ENCODE measurements around the gene TCF3. TPM values are rescaled to one million over a fixed set of nuclear protein-coding genes. Genes with fewer than 3 reads are reported as not detected.

The TCF3 gene
- total and polyA plus RNA-seq, 2 of the 8 experiments (the other 6 are each of a cell fraction or from before 2014, with no cell fraction given) = 241 to 348 TPM

- Histone ChIP-seq H4K8ac (ENCODE audit: extremely low read depth, insufficient read depth, low read length) (no peak overlapping the region), H2BK15ac (ENCODE audit: low read length) (no peak overlapping the region), H3K27me3 (replicated peaks in 1 of 4; ENCODE audit: control insufficient read depth in 3 of 4, extremely low read depth in 1 of 4, insufficient read depth in 3 of 4, low read length in 3 of 4) (no peaks in the 10 kb centered on the region), H4K5ac (ENCODE audit: insufficient read length, low read depth, low read length) (no peak overlapping the region), H3K23me2 (ENCODE audit: low read depth, low read length) (no peaks in the 10 kb centered on the region), H3K18ac (ENCODE audit: extremely low read depth, low read length) (no peak overlapping the region; the same call in 1 of the 2 replicates), H4K20me1 (replicated peaks in 1 of 2; ENCODE audit: control insufficient read depth in 1 of 2, insufficient read depth in 2 of 2, low read length in 2 of 2) (peaks cover 19 to 28% of the 10 kb centered on the region in 2 experiments), H2BK12ac (ENCODE audit: low read depth, low read length) (no peak overlapping the region), H3K79me1 (ENCODE audit: low read depth, low read length) (peaks cover 3% of the 10 kb centered on the region; the same call in 1 of the 2 replicates), H2AFZ (ENCODE audit: low read length) (no peak overlapping the region), H2AK5ac (ENCODE audit: low read depth, low read length) (no peak overlapping the region), H3K9me3 (ENCODE audit: insufficient read depth in 2 of 2, low read depth in 1 of 2, low read length in 1 of 2) (no peaks in the 10 kb centered on the region), H3K4me3 (ENCODE audit: extremely low read depth in 1 of 4, insufficient read depth in 2 of 4, low read depth in 3 of 4, low read length in 4 of 4) (no peak overlapping the region), H3K36me3 (ENCODE audit: control insufficient read depth in 2 of 4, insufficient read depth in 4 of 4, low read length in 3 of 4) (peaks cover 19 to 78% (median 58%) of the 10 kb centered on the region in 4 experiments), H2BK20ac (ENCODE audit: low read length) (no peak overlapping the region), H3K79me2 (ENCODE audit: control insufficient read depth in 1 of 2, insufficient read depth in 2 of 2, low read length in 2 of 2) (peaks cover 0 to 4% of the 10 kb centered on the region in 2 experiments; a peak in 1 of 4 replicates), H4K91ac (replicated peaks; ENCODE audit: insufficient read length, low read length) (no peak overlapping the region), H3K23ac (ENCODE audit: insufficient read length) (no peak overlapping the region), H3K4me2 (ENCODE audit: insufficient read depth in 1 of 2, low read depth in 2 of 2, low read length in 2 of 2) (no peak overlapping the region), H3K4me1 (replicated peaks in 1 of 4; ENCODE audit: control insufficient read depth in 3 of 4, insufficient read depth in 4 of 4, low read length in 3 of 4) (peaks cover 0 to 8% (median 4%) of the 10 kb centered on the region in 4 experiments; a peak in 3 of 7 replicates), H2BK120ac (replicated peaks; ENCODE audit: low read depth, low read length) (no peak overlapping the region), H3K9ac (replicated peaks in 1 of 4; ENCODE audit: extremely low read depth in 1 of 4, low read depth in 3 of 4, low read length in 3 of 4) (peak overlapping the region in 2 of 4 experiments; percentile 13 to 16; a peak in 1 of 7 replicates), H3K27ac (ENCODE audit: low read depth, low read length) (0 out of 2 replicates have a peak overlapping the region, but pooled peaks have one; percentile 50), H3K14ac (ENCODE audit: insufficient read length) (no peak overlapping the region), H2BK5ac (ENCODE audit: low read depth, low read length) (no peak overlapping the region), H3K4ac (replicated peaks; ENCODE audit: insufficient read length, low read depth, low read length) (no peak overlapping the region), H3K56ac (replicated peaks; ENCODE audit: insufficient read length, low read depth, low read length) (no peak overlapping the region)
- no peak for TF ChIP-seq MAX (IDR thresholded peaks at IDR 0.05)
- CTCF ChIA-PET (ENCODE audit: partially characterized antibody) = interaction anchor here (0.6 to 1.2 kb wide), 2 partner anchors 51 to 52 kb away, joined by 3 read pairs; no protein-coding TSS in a partner anchor
- FAIRE-seq (no peak), DNase-seq (ENCODE audit: low read depth in 1 of 2, low spot score in 2 of 2) (no peak)
- WGBS, 2 experiments (ENCODE audit: extremely low coverage in 1 of 2, insufficient coverage in 1 of 2, insufficient read length in 1 of 2, insufficient replicate concordance in 2 of 2, low coverage in 1 of 2, low lambda C conversion rate in 2 of 2, missing lambda C conversion rate in 1 of 2) = 72% methylated on average over 5 of the region's 11 CpGs; no CpG with 5 or more reads in 1 of the 2 experiments
- POLR2A ChIA-PET (ENCODE audit: partially characterized antibody) = interaction anchor here (0.6 to 2.0 kb wide), 3 partner anchors 12 to 45 kb away, joined by 3 to 6 read pairs (median 3); no protein-coding TSS in a partner anchor
Measured at GRCh38 chr19:1620502-1620901, 31.9 kb downstream of the TCF3 start.

Data from H1 (cell line).